GM19328 (cell line): Measurements from ENCODE around the gene OLFM1.

Source experiments
- ATAC-seq: cut with Tn5 transposase; IDR thresholded peaks from one replicate; pipeline ENCODE4 v1.9.1; 2021; ENCODE audit warnings: mild to moderate bottlenecking, moderate library complexity; ENCODE audit not compliant: unreplicated experiment

The OLFM1 gene

GRCh38 chr9:135167356-135167755, 79.9 kb downstream of the OLFM1 start:
- no peak for ATAC-seq

- ATAC-seq = no peak
These were observed 80.6 kb downstream of the OLFM1 start for GRCh38 chr9:135167849-135168655.

GRCh38 chr9:135169709-135170226, 82.3 kb downstream of the OLFM1 start:
- no peak for ATAC-seq

- ATAC-seq = no peak
These were observed 83.1 kb downstream of the OLFM1 start for GRCh38 chr9:135170535-135170934.
